Measurements from ENCODE around the gene SLC25A26. TPM values are rescaled to one million over a fixed set of nuclear protein-coding genes. Genes with fewer than 3 reads are reported as not detected.

SLC25A26 gene
- total RNA-seq, 2 donors from 2014 or later = 17.1 to 17.8 TPM

DNA sequence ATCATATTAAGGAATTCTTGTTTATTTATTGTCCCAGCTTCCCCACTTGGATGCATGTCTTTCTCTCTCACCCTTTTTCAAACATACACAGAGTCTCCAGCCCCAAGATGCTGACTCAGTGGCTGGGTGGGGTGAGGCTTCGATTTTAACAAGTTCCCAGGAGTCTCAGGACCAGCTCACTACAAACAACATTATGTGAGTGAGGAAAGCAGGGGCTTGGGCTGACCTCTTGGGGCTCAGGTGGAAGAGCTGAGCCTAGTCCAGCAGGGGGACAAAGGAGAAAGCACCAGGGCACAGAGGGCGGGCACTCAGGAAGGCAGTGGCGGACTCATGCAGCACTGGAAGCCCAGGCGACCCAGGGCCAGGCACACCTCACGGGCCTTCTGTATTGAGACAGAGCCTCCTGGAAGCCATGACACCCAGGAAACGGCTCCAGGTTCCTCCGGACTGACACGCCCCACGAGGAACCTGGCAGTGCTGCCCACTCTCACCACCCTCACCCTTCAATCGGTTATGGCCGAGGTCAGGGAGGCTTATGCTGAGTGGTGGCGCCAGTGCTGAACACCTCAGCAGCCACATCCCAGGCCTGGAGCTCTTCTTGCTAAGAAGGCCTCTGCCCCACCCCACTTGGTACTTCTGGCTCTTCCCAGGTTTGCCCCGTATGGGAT is 182.7 kb downstream of the SLC25A26 start:
- DNase-seq = no peak
- Histone ChIP-seq H3K9ac (ENCODE audit: low read depth in 2 of 2, low read length in 2 of 2) (no peak overlapping the region), H3K27ac (no peak overlapping the region), H3K27me3 (no peaks in the 10 kb centered on the region), H3K9me3 (no peaks in the 10 kb centered on the region), H3K4me1 (peaks cover 6% of the 10 kb centered on the region), H3K4me3 (no peak overlapping the region), H3K36me3 (no peaks in the 10 kb centered on the region)
- intact Hi-C loops (cut with DNase I) = loop anchor here (10.0 kb wide), 1 partner anchor 91 kb away; no protein-coding TSS in a partner anchor
- TF ChIP-seq, protein P1, sequence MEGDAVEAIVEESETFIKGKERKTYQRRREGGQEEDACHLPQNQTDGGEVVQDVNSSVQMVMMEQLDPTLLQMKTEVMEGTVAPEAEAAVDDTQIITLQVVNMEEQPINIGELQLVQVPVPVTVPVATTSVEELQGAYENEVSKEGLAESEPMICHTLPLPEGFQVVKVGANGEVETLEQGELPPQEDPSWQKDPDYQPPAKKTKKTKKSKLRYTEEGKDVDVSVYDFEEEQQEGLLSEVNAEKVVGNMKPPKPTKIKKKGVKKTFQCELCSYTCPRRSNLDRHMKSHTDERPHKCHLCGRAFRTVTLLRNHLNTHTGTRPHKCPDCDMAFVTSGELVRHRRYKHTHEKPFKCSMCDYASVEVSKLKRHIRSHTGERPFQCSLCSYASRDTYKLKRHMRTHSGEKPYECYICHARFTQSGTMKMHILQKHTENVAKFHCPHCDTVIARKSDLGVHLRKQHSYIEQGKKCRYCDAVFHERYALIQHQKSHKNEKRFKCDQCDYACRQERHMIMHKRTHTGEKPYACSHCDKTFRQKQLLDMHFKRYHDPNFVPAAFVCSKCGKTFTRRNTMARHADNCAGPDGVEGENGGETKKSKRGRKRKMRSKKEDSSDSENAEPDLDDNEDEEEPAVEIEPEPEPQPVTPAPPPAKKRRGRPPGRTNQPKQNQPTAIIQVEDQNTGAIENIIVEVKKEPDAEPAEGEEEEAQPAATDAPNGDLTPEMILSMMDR (IDR thresholded peaks at IDR 0.05) = no peak

DNA sequence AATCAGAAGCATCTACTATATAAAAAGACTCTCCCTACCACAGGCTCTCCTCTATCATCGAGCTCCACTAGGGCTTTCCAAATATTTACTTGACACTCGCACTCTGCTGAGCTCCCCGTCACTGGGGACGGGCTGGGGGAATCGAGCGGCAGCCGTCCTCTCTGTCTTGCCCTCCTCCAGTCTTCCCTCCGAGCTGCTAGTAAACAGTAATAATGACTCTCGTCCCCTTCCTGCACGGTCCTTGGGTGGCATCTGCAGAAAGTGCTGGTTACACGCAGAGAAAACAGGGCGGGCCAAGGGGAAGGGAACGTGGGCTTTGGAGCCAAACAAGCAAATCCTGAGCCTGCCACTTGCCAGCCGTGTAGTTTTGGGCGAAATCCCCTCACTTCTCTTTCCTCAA is 183.4 kb downstream of the SLC25A26 start:
- no peak overlapping the region for H3K9ac ChIP-seq (ENCODE audit: low read depth in 2 of 2, low read length in 2 of 2)
- no peak overlapping the region for H3K27ac ChIP-seq
- H3K4me3 ChIP-seq = no peak overlapping the region
- no peaks in the 10 kb centered on the region for H3K9me3 ChIP-seq
- no peak for DNase-seq
- no peaks in the 10 kb centered on the region for H3K27me3 ChIP-seq
- peaks cover 6% of the 10 kb centered on the region for H3K4me1 ChIP-seq
- intact Hi-C loops (cut with DNase I) = loop anchor here (10.0 kb wide), 1 partner anchor 91 kb away; no protein-coding TSS in a partner anchor
- H3K36me3 ChIP-seq = no peaks in the 10 kb centered on the region
- TF ChIP-seq, protein P1 (IDR thresholded peaks at IDR 0.05) = no peak

GRCh38 chr3:66404903-66405700 is 184.3 kb downstream of the SLC25A26 start:
- intact Hi-C loops (cut with DNase I) = loop anchor here (5.0 to 10.0 kb wide), 2 partner anchors 90 to 412 kb away; no protein-coding TSS in a partner anchor
- Histone ChIP-seq H3K4me1 (peaks cover 6% of the 10 kb centered on the region), H3K36me3 (no peaks in the 10 kb centered on the region), H3K27me3 (no peaks in the 10 kb centered on the region), H3K9ac (ENCODE audit: low read depth in 2 of 2, low read length in 2 of 2) (no peak overlapping the region), H3K27ac (no peak overlapping the region), H3K9me3 (no peaks in the 10 kb centered on the region), H3K4me3 (no peak overlapping the region)
- no peak for DNase-seq
- TF ChIP-seq, protein P1 (IDR thresholded peaks at IDR 0.05) = no peak

DNA sequence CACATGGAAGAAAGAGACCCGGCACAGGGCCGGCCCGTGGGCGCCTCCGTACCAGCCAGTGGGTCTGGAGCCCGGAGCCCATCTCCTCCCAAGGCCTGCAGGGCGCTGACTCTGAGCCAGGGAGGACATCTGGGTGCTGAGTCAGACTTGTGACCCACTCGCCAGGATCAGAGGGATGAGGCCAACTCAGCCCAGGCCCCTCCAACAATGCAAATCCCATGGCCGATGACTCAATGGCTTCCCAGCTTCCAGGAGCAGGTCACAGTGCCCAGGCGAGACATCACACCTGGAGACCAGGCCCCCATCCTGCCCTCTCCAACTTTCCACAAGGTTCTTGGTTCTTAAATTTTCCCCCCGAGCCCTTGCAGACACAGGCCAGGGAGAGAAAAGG is 184.9 kb downstream of the SLC25A26 start:
- Histone ChIP-seq H3K4me3 (no peak overlapping the region), H3K27me3 (no peaks in the 10 kb centered on the region), H3K4me1 (peaks cover 6% of the 10 kb centered on the region), H3K27ac (no peak overlapping the region), H3K36me3 (no peaks in the 10 kb centered on the region), H3K9ac (ENCODE audit: low read depth in 2 of 2, low read length in 2 of 2) (no peak overlapping the region), H3K9me3 (no peaks in the 10 kb centered on the region)
- TF ChIP-seq, protein P1 (IDR thresholded peaks at IDR 0.05) = no peak
- DNase-seq = no peak
- intact Hi-C loops (cut with DNase I) = loop anchor here (5.0 to 10.0 kb wide), 2 partner anchors 89 to 412 kb away; no protein-coding TSS in a partner anchor

DNA sequence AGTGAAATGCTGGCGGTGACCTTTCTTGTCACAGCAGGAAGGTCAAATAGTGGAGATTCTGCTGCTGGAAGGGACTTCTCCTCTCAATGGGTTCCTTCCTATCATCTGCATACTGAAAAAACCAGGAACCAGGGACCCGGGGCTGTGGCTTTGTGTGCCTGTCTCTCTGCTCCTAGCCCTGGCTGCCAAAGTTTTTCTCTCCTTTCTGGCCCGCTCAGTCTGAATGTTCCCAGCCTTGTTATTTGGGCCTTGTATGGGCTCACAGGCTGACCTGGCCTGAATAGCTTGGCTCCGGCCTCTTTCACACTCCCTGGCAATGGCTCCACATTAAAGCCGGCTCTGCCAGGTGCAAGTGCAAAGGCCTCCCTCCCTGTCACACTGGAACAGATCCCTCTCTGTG is 185.4 kb downstream of the SLC25A26 start:
- TF ChIP-seq, protein P1 (IDR thresholded peaks at IDR 0.05) = no peak
- no peak overlapping the region for H3K4me3 ChIP-seq
- H3K9ac ChIP-seq (ENCODE audit: low read depth in 2 of 2, low read length in 2 of 2) = no peak overlapping the region
- H3K27me3 ChIP-seq = no peaks in the 10 kb centered on the region
- H3K4me1 ChIP-seq = peaks cover 6% of the 10 kb centered on the region
- H3K9me3 ChIP-seq = no peaks in the 10 kb centered on the region
- no peaks in the 10 kb centered on the region for H3K36me3 ChIP-seq
- intact Hi-C loops (cut with DNase I) = loop anchor here (5.0 to 10.0 kb wide), 2 partner anchors 89 to 411 kb away; no protein-coding TSS in a partner anchor
- no peak for DNase-seq
- no peak overlapping the region for H3K27ac ChIP-seq

Measured in colonic mucosa (tissue), 4 donors.